Heart left ventricle (tissue), 13 donors: ENCODE results near the gene PRSS2.

Experiments used
- CTCF ChIP-seq, 12 donors: fragments of 200-600 bp; sonication (generic) in 4 of 12; IDR thresholded peaks; one replicate each; pipeline versions ENCODE4 v1.5.0 to v1.8.0; 2018 to 2022; ENCODE audit warnings: antibody characterized with exemption in 12 of 12, mild to moderate bottlenecking in 5 of 12
- POLR2A ChIP-seq, 2 donors: fragments of 450-650 bp; IDR thresholded peaks; one replicate each; pipeline ENCODE4 v1.6.1; 2017; ENCODE audit warnings: antibody characterized with exemption in 2 of 2, mild to moderate bottlenecking in 2 of 2, moderate library complexity in 2 of 2
- donor health status: ischemic (EF 13 %, LVEDD 7.1; RV severe dilation, severe dysfunction).
- donor health status: DM: no; HTN: yes; CAD: no.
- donor health status: DM: no; HTN: no; CAD: no.
- donor health status: ischemic (EF 25% LVEDD 6.9; RV normal size, moderate dysfunction).
- donor health status: ischemic (EF 25% LVEDD 5.7; RV mildly dilated, moderate dysfunction).
- donor health status: ischemic (EF 35%, LVEDD 5.7; RV mildly dilated, moderate dysfunction).
- donor health status: nonischemic (EF 11% LVEDD 7.7; RV severe dilation, severe dysfunction).
- donor health status: DM: yes; HTN: yes; CAD: no.
- donor health status: PGD.
- donor health status: ischemic (EF 29% LVEDD 5.4; RV normal size, mild dysfunction).
- donor health status: nonischemic (EF 23%, LVEDD 6.1; RV moderate dilation, normal function).

- TF ChIP-seq CTCF (IDR thresholded peaks at IDR 0.05): no peak
- TF ChIP-seq POLR2A (IDR thresholded peaks at IDR 0.05): no peak
Measured at GRCh38 chr7:142789441-142789840, 18.7 kb downstream of the PRSS2 start.
